Measurements from ENCODE around the gene ABHD14A. TPM values are rescaled to one million over a fixed set of nuclear protein-coding genes. Genes with fewer than 3 reads are reported as not detected.
A peak's percentile ranks its signal among the peaks of the same experiment; 100 is the strongest.

Gene ABHD14A
- total RNA-seq, 6 experiments from 2014 or later, result 10.5 to 13.2 (median 11.0) TPM

DNA sequence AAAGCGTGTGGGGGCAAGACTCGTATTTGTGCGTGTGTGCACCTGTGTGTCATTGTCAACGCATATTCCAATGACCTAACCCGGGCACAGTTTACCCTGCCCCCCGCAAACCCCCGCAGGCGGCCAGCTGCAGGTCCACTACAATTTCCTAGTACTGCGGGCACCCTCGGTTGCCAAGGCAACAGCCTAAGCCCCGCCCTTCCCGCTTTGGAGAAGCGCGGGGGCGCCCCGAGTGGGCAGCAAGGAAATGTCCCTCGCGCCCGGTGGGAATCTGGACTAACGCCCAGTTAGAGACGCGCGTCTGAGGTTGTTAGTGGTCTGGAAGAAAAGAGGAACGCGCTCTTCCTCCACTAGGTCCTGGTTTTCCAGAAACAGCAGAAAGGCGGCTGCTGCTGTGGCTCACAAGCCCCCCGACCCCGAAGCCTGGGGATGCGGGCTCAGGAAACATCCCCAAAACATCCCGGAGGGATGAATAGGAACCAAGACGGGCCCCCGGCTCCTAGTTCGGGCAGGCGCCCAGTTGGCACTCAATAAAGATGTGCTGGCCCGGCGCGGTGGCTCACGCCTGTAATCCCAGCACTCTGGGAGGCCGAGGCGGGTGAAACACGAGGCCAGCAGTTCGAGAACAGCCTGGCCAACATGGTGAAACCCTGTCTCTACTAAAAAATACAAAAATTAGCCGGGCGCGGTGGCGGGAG lies 1.1 kb downstream of the ABHD14A start:
- no peaks in the 10 kb centered on the region for H3K9me3 Mint-ChIP-seq
- TF ChIP-seq, protein P1, sequence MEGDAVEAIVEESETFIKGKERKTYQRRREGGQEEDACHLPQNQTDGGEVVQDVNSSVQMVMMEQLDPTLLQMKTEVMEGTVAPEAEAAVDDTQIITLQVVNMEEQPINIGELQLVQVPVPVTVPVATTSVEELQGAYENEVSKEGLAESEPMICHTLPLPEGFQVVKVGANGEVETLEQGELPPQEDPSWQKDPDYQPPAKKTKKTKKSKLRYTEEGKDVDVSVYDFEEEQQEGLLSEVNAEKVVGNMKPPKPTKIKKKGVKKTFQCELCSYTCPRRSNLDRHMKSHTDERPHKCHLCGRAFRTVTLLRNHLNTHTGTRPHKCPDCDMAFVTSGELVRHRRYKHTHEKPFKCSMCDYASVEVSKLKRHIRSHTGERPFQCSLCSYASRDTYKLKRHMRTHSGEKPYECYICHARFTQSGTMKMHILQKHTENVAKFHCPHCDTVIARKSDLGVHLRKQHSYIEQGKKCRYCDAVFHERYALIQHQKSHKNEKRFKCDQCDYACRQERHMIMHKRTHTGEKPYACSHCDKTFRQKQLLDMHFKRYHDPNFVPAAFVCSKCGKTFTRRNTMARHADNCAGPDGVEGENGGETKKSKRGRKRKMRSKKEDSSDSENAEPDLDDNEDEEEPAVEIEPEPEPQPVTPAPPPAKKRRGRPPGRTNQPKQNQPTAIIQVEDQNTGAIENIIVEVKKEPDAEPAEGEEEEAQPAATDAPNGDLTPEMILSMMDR (IDR thresholded peaks at IDR 0.05), result peak; percentile 47
- H3K27ac Mint-ChIP-seq, result peak overlapping the region; percentile 52
- DNase-seq, result peak; percentile 43
- no peaks in the 10 kb centered on the region; the same call in 1 of the 2 replicates for H3K36me3 Mint-ChIP-seq (ENCODE audit: low read depth)
- H3K4me3 Mint-ChIP-seq, result peak overlapping the region; percentile 85
- peaks cover 22% of the 10 kb centered on the region for H3K4me1 Mint-ChIP-seq (ENCODE audit: low read depth)
- no peaks in the 10 kb centered on the region; the same call in 1 of the 2 replicates for H3K27me3 Mint-ChIP-seq (ENCODE audit: insufficient read depth)

DNA sequence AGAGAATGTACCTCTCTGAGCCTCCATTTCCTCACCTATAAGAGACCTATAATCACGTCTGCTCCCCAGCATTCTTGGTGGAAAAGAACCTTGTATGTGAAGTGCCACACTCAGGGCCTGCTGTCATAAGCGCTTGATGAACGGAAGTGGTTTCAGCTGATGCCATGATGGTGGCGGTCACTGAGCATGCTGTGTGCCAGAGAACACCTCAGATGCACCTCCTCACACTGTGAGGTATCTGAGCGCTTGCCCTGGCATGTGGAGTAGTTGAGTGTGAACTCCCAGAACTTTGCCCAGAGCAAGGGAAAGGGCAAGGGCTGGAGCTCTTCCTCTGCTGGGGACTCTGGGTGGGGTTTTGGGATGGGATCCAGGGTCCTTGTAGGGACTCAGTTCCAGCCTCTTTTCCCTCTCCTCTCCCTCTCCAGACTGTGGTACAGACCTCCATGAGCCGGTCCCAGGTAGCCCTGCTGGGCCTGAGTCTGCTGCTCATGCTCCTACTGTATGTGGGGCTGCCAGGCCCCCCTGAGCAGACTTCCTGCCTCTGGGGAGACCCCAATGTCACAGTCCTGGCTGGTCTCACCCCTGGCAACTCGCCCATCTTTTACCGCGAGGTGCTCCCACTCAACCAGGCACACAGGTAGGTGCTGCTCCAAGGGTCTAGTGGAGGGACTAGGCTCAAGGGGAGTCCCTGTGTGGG lies 2.7 kb downstream of the ABHD14A start:
- Mint-ChIP-seq H3K27ac (no peak overlapping the region), H3K27me3 (ENCODE audit: insufficient read depth) (no peaks in the 10 kb centered on the region; the same call in 1 of the 2 replicates), H3K36me3 (ENCODE audit: low read depth) (no peaks in the 10 kb centered on the region; the same call in 1 of the 2 replicates), H3K4me3 (no peak overlapping the region), H3K4me1 (ENCODE audit: low read depth) (peaks cover 29% of the 10 kb centered on the region), H3K9me3 (no peaks in the 10 kb centered on the region)
- TF ChIP-seq, protein P1 (IDR thresholded peaks at IDR 0.05), result no peak
- DNase-seq, result no peak

DNA sequence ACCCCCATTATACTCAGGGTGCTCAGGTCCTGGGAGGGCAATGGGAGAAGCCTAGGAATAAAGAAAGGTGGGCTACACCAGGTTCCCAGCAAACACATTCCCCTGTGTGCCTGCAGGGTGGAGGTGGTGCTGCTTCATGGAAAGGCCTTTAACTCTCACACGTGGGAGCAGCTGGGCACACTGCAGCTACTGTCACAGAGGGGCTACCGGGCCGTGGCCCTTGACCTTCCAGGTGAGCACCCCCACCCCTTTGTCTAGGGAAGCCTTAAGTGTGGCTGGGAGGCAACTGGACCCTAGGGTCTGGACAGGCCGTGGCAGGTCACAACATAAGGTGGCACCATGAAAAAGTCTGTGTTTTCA lies 3.3 kb downstream of the ABHD14A start:
- no peak for DNase-seq
- Mint-ChIP-seq H3K9me3 (no peaks in the 10 kb centered on the region), H3K27ac (no peak overlapping the region), H3K4me3 (no peak overlapping the region), H3K36me3 (ENCODE audit: low read depth) (no peaks in the 10 kb centered on the region; the same call in 1 of the 2 replicates), H3K27me3 (ENCODE audit: insufficient read depth) (no peaks in the 10 kb centered on the region; the same call in 1 of the 2 replicates), H3K4me1 (ENCODE audit: low read depth) (peaks cover 33% of the 10 kb centered on the region)
- TF ChIP-seq, protein P1 (IDR thresholded peaks at IDR 0.05), result no peak

DNA sequence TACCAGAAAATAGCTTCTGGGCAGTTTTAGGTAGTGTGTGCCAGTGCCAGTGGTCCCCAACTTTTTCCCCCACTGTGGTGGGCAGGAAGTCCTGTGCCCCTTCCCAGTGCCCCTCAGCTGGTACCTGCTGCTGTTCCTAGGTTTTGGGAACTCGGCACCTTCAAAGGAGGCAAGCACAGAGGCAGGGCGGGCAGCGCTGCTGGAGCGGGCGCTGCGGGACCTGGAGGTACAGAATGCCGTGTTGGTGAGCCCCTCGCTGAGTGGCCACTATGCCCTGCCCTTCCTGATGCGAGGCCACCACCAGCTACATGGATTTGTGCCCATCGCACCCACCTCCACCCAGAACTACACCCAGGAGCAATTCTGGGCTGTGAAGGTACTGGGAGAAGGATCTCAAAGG lies 5.4 kb downstream of the ABHD14A start:
- DNase-seq, result no peak
- no peak overlapping the region for H3K4me3 Mint-ChIP-seq
- peaks cover 41% of the 10 kb centered on the region for H3K4me1 Mint-ChIP-seq (ENCODE audit: low read depth)
- H3K27me3 Mint-ChIP-seq (ENCODE audit: insufficient read depth), result peaks cover 2% of the 10 kb centered on the region
- no peaks in the 10 kb centered on the region for H3K9me3 Mint-ChIP-seq
- TF ChIP-seq, protein P1 (IDR thresholded peaks at IDR 0.05), result no peak
- H3K27ac Mint-ChIP-seq, result no peak overlapping the region
- no peaks in the 10 kb centered on the region for H3K36me3 Mint-ChIP-seq (ENCODE audit: low read depth)

DNA sequence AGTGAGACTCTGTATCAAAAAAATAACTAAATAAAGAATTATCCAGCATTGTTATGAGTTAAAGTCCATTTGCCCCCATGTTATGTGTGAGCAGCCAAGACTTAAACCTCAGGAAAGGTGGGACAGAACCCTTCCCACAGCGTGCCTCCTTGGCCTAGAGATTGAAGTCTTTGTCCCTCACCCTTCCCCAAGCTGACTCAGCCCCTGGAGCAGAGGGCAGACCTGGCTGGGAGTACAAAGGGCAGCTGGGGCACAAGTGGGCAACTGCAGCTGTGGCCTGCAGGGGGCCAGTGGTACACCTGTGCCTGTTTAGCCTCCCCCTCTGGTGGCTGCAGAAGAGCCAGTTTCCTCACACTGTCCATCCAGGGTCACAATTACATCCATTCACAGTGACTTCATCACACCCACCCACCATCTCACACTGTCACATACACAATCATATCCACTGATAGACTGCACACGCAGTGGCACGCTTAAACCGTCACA lies 7.5 kb downstream of the ABHD14A start:
- peaks cover 33% of the 10 kb centered on the region for H3K4me1 Mint-ChIP-seq (ENCODE audit: low read depth)
- no peaks in the 10 kb centered on the region for H3K9me3 Mint-ChIP-seq
- H3K27ac Mint-ChIP-seq, result peak overlapping the region; percentile 93
- H3K27me3 Mint-ChIP-seq (ENCODE audit: insufficient read depth), result peaks cover 2% of the 10 kb centered on the region
- H3K4me3 Mint-ChIP-seq, result peak overlapping the region; percentile 90
- TF ChIP-seq, protein P1 (IDR thresholded peaks at IDR 0.05), result peak; percentile 78
- no peaks in the 10 kb centered on the region for H3K36me3 Mint-ChIP-seq (ENCODE audit: low read depth)
- DNase-seq, result no peak

Data from HFFc6 (cell line).